Keratinocyte (primary cell): Measurements from ENCODE around the gene RASGRF2. TPM values are rescaled to one million over a fixed set of nuclear protein-coding genes. Genes with fewer than 3 reads are reported as not detected.

ENCODE experiments used
- DNase-seq: peaks from one replicate; pipeline ENCODE4 v3.0.0-alpha.2; 2011; ENCODE audit warnings: low read depth, missing footprints, low spot score
- FAIRE-seq: peaks from 2 replicates; lab custom pipeline; 2011; peaks lifted over from hg19 to GRCh38; lab: Jason Lieb, UNC
- H2AFZ ChIP-seq: 2 replicates; pipeline ENCODE4 v1.6.0; 2012; ENCODE audit warnings: low read length, control low read depth, inconsistent platforms; ENCODE audit not compliant: control insufficient read depth
- H3K27ac ChIP-seq: 2 replicates; pipeline ENCODE4 v1.5.1; 2011; ENCODE audit warnings: low read length; ENCODE audit not compliant: control insufficient read depth, insufficient read depth
- H3K27me3 ChIP-seq: 3 replicates; pipeline ENCODE4 v1.6.0; 2011; ENCODE audit warnings: low read length; ENCODE audit not compliant: control insufficient read depth, insufficient read depth; ENCODE audit errors: extremely low read depth
- H3K36me3 ChIP-seq, 2 experiments: 2 replicates in 1 of 2; 3 replicates in 1 of 2; pipeline ENCODE4 v1.5.1; 2011; ENCODE audit warnings: low read length in 2 of 2, mild to moderate bottlenecking in 1 of 2; ENCODE audit not compliant: control insufficient read depth in 2 of 2, insufficient read depth in 2 of 2; ENCODE audit errors: extremely low read depth in 1 of 2
- H3K4me1 ChIP-seq: 3 replicates; pipeline ENCODE4 v1.5.1; 2011; ENCODE audit warnings: low read length; ENCODE audit not compliant: control insufficient read depth, insufficient read depth; ENCODE audit errors: extremely low read depth
- H3K4me2 ChIP-seq: 3 replicates; pipeline ENCODE4 v1.6.0; 2011; ENCODE audit warnings: low read depth, low read length; ENCODE audit not compliant: control insufficient read depth, insufficient read depth; ENCODE audit errors: extremely low read depth
- H3K4me3 ChIP-seq, 3 experiments: fragments of 200-600 bp in 1 of 3; sonication (generic) in 1 of 3; 2 replicates in 2 of 3; 3 replicates in 1 of 3; pipeline ENCODE4 v1.5.1; 2011 to 2016; ENCODE audit warnings: low read length in 3 of 3, mild to moderate bottlenecking in 3 of 3, control low read depth in 2 of 3, inconsistent platforms in 1 of 3, low read depth in 1 of 3, mixed read lengths in 1 of 3, mixed run types in 1 of 3, moderate library complexity in 1 of 3; ENCODE audit not compliant: control insufficient read depth in 2 of 3, insufficient read depth in 2 of 3; ENCODE audit errors: extremely low read depth in 1 of 3
- H3K79me2 ChIP-seq: 2 replicates; pipeline ENCODE4 v1.6.0; 2012; ENCODE audit warnings: low read length; ENCODE audit not compliant: control insufficient read depth, insufficient read depth
- H3K9ac ChIP-seq: 3 replicates; pipeline ENCODE4 v1.6.0; 2011; ENCODE audit warnings: low read length; ENCODE audit not compliant: control insufficient read depth, insufficient read depth; ENCODE audit errors: extremely low read depth
- H3K9me1 ChIP-seq: 3 replicates; pipeline ENCODE4 v1.6.0; 2011; ENCODE audit warnings: low read length; ENCODE audit not compliant: control insufficient read depth, insufficient read depth; ENCODE audit errors: extremely low read depth
- H3K9me3 ChIP-seq: 2 replicates; pipeline ENCODE4 v1.5.1; 2012; ENCODE audit warnings: low read depth, low read length; ENCODE audit not compliant: control insufficient read depth
- H4K20me1 ChIP-seq: 3 replicates; pipeline ENCODE4 v1.6.0; 2011; ENCODE audit warnings: low read length; ENCODE audit not compliant: control insufficient read depth, insufficient read depth; ENCODE audit errors: extremely low read depth
- EZH2 ChIP-seq: IDR thresholded peaks from one replicate; pipeline ENCODE4 v1.6.1; 2012; ENCODE audit warnings: inconsistent platforms, mild to moderate bottlenecking, low read length, moderate library complexity
- dilution Hi-C: fragments of 300-500 bp; cut with MboI; formaldehyde crosslinking; loops from one replicate; pipeline ENCODE4 v1.7.0; 2020; ENCODE audit warnings: low sequenced_read_pairs; ENCODE audit not compliant: extremely low pct_ligation_motif_present
- polyA plus RNA-seq, 5 experiments: library from polyadenylated mRNA; depleted of rRNA in 3 of 5; stranded (reverse) in 3 of 5; stranded (forward) in 1 of 5; unstranded in 1 of 5; fragments of >200 nt; gene quantifications; 1 replicate in 1 of 5; 2 replicates in 3 of 5; 3 replicates in 1 of 5; pipeline versions ENCODE4 v1.2.1 to v1.2.3, GENCODE V29; 2011 to 2012; ENCODE audit warnings: missing spikeins in 2 of 5, low read depth in 1 of 5, low replicate concordance in 1 of 5
- TF ChIP-seq, protein P1 (sequence below), 3 experiments: IDR thresholded peaks in 1 of 3; conservative IDR thresholded peaks in 1 of 3; optimal IDR thresholded peaks in 1 of 3; 2 replicates in 2 of 3; 3 replicates in 1 of 3; pipeline versions ENCODE3 to v1.5.1; 2011; ENCODE audit warnings: low read length in 3 of 3, mild to moderate bottlenecking in 3 of 3, moderate library complexity in 2 of 3, control low read depth in 1 of 3, inconsistent platforms in 1 of 3; ENCODE audit not compliant: insufficient read depth in 2 of 3; ENCODE audit errors: extremely low read depth in 1 of 3

RASGRF2 gene
- polyA plus RNA-seq, 1 donor (not counting 4 experiments of a cell fraction or from before 2014, with no cell fraction given): 0.03 TPM

DNA sequence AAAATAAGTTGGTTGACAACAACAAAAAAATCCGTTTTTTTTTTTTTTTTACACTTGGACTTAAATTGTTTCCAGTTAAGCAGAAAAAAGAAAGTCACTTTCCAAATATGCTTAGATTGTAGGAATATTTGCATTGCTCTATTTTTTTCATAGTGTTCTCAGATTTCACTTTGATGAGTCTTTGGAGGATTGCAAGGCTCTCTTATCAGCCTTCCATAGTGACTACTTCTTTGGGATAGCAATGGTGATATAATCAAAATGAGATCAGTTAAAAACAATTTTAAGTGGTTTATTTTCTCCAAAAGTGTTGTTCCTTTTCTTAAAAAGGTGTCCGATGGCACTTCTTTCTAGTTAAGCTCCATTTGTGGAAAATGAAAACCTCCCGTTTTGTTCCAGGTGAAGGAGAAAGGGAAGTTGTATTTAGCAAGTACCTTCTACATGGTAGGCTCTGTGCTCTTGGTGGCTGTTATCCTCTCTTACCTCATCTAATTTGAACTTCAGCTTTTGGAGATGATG, 3.9 kb downstream of the RASGRF2 start:
- H3K9me3 ChIP-seq: no peaks in the 10 kb centered on the region
- no peak overlapping the region for H3K4me3 ChIP-seq
- DNase-seq (no peak), FAIRE-seq (no peak)
- peaks cover 12% of the 10 kb centered on the region for H3K4me1 ChIP-seq
- H3K9me1 ChIP-seq: no peaks in the 10 kb centered on the region
- H3K36me3 ChIP-seq: no peaks in the 10 kb centered on the region
- H2AFZ ChIP-seq: no peak overlapping the region
- no peaks in the 10 kb centered on the region for H3K79me2 ChIP-seq
- H3K27ac ChIP-seq: no peak overlapping the region
- dilution Hi-C loops: no loop called here
- H4K20me1 ChIP-seq: no peaks in the 10 kb centered on the region
- no peak overlapping the region for H3K9ac ChIP-seq
- TF ChIP-seq EZH2: no peak
- TF ChIP-seq, protein P1, sequence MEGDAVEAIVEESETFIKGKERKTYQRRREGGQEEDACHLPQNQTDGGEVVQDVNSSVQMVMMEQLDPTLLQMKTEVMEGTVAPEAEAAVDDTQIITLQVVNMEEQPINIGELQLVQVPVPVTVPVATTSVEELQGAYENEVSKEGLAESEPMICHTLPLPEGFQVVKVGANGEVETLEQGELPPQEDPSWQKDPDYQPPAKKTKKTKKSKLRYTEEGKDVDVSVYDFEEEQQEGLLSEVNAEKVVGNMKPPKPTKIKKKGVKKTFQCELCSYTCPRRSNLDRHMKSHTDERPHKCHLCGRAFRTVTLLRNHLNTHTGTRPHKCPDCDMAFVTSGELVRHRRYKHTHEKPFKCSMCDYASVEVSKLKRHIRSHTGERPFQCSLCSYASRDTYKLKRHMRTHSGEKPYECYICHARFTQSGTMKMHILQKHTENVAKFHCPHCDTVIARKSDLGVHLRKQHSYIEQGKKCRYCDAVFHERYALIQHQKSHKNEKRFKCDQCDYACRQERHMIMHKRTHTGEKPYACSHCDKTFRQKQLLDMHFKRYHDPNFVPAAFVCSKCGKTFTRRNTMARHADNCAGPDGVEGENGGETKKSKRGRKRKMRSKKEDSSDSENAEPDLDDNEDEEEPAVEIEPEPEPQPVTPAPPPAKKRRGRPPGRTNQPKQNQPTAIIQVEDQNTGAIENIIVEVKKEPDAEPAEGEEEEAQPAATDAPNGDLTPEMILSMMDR (optimal IDR thresholded peaks at IDR 0.05 in 1 of 3, IDR thresholded peaks at IDR 0.05 in 1 of 3, conservative IDR thresholded peaks at IDR 0.05 in 1 of 3; ENCODE audit: extremely low read depth in 1 of 3, insufficient read depth in 2 of 3, low read length in 3 of 3): no peak
- peaks cover 36% of the 10 kb centered on the region for H3K27me3 ChIP-seq
- H3K4me2 ChIP-seq: no peak overlapping the region

DNA sequence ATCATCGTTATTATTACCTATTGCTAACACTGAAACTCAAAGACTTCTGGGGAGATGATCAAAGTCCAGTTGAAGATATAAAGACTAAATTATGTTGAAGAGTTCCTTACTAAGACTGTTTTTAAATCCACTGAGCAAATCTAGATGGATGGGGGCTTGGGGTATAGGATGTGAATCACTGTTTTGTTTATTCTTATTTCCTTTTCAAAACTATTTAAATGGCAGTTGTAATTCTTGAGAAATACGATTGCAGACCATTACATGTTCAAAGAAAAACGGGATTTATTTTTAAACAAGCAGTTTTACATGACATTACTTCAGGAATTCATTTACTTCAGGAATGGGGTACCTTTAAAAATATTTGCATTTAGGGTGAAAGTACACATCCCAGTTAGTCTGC, 4.3 kb downstream of the RASGRF2 start:
- no peak for FAIRE-seq
- Histone ChIP-seq H3K79me2 (no peaks in the 10 kb centered on the region), H4K20me1 (no peaks in the 10 kb centered on the region), H2AFZ (no peak overlapping the region), H3K9me3 (no peaks in the 10 kb centered on the region), H3K4me2 (no peak overlapping the region), H3K36me3 (no peaks in the 10 kb centered on the region), H3K9me1 (no peaks in the 10 kb centered on the region), H3K9ac (no peak overlapping the region), H3K27ac (no peak overlapping the region), H3K27me3 (peaks cover 31% of the 10 kb centered on the region), H3K4me3 (no peak overlapping the region), H3K4me1 (peaks cover 12% of the 10 kb centered on the region)
- DNase-seq: no peak
- TF ChIP-seq EZH2: no peak
- TF ChIP-seq, protein P1 (optimal IDR thresholded peaks at IDR 0.05 in 1 of 3, IDR thresholded peaks at IDR 0.05 in 1 of 3, conservative IDR thresholded peaks at IDR 0.05 in 1 of 3; ENCODE audit: extremely low read depth in 1 of 3, insufficient read depth in 2 of 3, low read length in 3 of 3): no peak
- dilution Hi-C loops: no loop called here
